NCI-H1436 (cell line): ENCODE measurements around the gene USP40.
A peak's percentile ranks its signal among the peaks of the same experiment; 100 is the strongest.
"Not testable (repeated sequence)": the region's sequence is repeated elsewhere in the genome, so short reads cannot be mapped to it uniquely, and the experiment has no call there.

Experiments used
- DNase-seq: peaks from one replicate; lab custom pipeline; 2025; lab: John Stamatoyannopoulos, UW

USP40 gene

GRCh38 chr2:233566141-233566956 lies at the start of gene USP40:
USP40 (minus strand) TSS chr2:233566782; CDS start chr2:233565554, 1,228 bp downstream.
- DNase-seq: peak; percentile 84

- DNase-seq: no peak
These were observed 44.7 kb upstream of the USP40 start for GRCh38 chr2:233611284-233611683.

DNA sequence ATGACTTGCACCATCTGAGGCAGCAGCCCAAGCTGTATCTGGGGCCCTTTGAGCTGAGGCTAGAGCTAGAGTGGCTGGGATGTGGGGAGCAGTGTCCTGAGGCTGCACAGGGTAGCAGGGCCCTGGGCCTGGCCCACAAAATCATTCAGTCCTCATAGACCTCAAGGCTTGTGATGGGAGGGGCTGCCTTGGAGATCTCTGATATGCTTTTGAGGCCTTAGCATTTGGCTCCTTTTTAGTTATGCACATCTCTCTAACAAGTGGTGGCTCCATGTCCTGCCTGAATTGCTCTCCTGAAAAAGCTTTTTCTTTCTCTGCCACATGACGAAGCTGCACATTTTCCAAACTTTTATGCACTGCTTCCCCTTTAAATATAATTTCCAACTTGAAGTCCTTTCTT lies 39.1 kb upstream of the USP40 start:
- no peak for DNase-seq

- no peak for DNase-seq
These were observed 38.2 kb upstream of the USP40 start for GRCh38 chr2:233604826-233605225.

GRCh38 chr2:233603520-233603919 lies 36.9 kb upstream of the USP40 start:
- DNase-seq: no peak

DNA sequence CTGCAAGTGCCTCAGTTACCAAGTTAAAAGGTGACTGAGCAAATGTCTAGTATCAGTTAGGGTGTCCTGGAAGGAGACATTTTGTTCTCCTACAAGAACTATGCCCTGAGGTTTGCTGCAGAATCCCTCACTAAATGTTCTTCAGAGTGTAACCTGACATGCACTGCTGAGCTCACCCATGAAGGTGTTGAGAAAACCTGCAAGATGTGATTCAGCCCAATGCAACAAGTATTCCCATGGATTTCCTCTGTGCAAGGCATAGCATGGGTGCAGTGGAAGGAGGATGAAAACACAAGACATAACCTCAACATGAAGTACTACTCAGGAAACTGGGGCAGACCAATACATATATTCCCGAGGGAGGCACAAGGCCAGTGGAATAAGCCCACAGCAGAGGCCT lies 35.5 kb upstream of the USP40 start:
- no peak for DNase-seq

- no peak for DNase-seq
These were observed 33.8 kb upstream of the USP40 start for GRCh38 chr2:233600386-233600785.

DNA sequence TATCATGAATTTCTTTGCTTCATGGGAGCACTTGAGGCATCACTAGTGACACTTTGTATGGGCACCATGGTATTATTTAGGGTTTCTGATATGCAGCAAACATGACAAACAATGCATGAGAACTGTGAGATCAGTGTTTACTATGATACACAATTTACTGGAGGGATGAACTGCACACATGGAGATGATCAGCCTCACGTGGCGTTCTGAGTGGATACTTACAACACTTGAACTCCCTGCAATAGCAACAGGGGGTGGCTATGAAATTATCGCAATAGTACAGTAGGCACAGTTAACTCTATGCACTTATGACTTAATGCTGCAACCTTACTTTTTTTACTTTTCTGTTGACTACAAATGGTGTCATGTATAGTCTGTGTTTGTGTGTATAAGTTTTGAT lies 32.4 kb upstream of the USP40 start:
- DNase-seq: no peak

DNA sequence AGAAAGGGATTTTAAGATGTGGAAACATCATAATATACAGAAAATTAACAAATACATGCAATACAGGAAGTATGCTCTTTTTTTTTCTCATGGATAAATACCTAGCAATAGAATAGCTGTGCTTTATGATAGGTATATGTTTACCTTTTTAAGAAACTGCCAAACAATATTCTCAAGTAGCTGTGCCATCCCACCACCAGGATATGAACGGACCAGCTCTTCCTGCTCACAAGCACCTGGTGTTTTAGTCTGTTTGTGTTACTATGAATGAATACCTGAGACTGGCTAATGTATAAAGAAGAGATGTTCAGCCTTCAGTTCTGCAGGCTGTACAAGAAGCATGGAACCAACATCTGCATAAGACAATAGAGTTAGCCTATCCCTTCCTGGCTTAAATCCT lies 30.9 kb upstream of the USP40 start:
- no peak for DNase-seq

- no peak for DNase-seq
These were observed 26.6 kb upstream of the USP40 start for GRCh38 chr2:233593201-233593600.

DNA sequence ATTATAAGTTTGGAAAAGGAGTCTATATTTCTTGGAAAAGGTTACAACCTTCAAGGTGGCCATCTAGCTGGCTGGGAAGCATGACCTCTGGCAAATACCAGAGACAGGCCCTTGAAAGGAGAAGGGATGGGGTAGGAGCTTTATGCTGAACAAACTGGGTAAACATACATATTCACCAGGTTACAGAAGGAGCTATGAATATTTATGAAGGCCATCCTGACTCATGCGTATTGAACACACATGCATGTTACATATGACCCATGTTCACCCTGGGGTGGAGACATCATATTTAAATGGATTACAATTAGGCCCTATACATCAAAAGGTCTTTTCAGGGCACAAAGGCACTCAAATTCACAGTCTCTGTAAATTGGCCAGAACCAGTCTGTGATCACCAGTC lies 26.1 kb upstream of the USP40 start:
- DNase-seq: not testable (repeated sequence)

DNA sequence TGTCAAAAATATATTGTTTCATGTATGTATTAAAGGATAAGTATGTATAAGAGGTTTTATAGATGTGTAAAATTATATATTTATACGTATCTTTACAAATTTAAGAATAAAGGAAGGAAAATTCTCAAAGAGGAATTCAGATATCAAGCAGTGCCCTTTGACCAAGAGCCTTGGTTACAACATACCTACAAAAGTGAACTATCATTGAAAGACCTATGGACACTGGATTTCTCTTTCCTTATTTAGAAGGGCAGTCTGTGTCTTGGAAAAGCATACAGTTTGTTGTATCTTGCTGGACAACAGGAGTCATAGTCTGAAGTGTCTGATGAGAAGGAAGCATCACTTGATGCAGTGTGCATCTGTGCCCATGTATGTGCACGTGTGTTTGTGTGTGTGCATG lies 21.8 kb upstream of the USP40 start:
- no peak for DNase-seq

DNA sequence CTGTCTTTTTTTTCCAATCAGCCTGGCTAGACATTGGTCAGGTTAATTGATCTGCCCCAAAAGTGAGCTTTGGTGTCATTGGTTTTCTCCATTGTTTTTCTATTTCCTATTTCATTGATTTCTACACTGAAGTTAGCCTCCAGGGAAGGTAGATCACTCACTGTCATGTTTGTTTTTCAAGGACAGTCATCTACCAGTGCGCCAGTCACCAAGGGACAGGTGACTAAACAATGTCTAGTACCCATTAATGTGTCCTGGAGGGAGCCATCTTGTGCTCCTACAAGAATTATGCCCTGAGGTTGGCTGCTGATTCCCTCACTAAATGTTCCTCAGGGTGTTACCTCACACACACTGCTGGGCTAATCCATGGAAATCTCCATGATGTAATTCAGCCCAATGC lies 17.6 kb upstream of the USP40 start:
- no peak for DNase-seq

GRCh38 chr2:233583217-233583965 lies 16.8 kb upstream of the USP40 start:
- not testable (repeated sequence) for DNase-seq

- DNase-seq: not testable (repeated sequence)
These were observed 10.8 kb upstream of the USP40 start for GRCh38 chr2:233577341-233577740.

- DNase-seq: no peak
These were observed 5.9 kb upstream of the USP40 start for GRCh38 chr2:233572468-233572867.

DNA sequence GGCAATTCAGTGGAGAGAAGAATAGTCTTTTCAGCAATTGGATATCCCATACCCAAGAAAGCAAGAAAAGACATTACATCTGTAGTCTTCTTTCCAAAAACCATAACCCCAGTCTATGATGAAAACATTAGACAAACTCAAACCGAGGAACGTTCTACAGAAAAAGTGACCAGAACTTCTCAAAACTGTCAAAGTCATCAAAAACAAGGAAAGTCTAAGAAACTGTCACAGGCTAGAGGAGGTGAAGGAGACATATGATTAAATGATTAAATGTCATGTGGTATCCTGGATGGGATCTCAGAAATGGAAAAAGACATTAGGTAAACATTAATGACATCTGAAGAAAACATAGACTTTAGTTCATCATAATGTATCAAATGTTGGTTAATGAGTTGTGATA lies 4.9 kb upstream of the USP40 start:
- DNase-seq: no peak

DNA sequence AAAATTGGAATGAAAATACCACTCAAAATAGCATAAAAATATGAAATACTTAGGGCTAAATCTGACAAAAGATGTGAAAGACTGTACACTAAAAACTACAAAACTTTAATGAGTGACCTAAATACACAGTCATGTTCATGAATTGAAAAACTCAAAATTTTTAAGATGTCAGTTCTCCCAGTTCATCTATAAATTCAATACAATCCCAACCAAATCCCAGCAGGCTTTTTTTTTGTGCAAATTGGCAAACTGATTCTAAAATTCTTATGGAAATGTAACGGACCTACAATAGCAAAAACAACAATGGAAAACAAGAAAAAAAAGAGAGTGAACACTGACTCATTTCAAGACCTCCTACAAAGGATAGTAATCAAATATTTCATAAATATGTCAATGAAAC lies 4.4 kb upstream of the USP40 start:
- DNase-seq: no peak

DNA sequence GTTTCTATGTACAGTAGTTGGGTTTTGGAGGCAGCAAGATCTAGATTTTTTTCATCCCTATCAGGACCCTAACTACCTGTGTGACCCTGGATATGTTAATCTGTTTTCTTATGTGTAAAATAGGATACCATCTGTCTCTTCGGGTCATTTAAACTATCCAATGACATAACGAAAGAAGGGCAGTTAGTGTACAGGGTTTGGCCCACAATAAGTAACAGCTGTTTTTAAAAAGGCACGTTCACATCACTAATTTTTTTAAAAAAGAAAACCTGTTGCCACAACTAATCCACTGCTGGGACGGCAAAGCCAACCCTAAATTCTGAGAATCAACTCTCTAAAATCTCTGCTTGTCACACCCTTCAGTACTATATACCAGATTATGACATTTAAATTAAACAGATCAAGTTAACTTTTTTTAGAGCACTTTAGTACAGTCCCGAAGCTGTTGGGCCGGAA lies 869 bp downstream of the USP40 start:
- DNase-seq: no peak

GRCh38 chr2:233563663-233564430 lies 2.7 kb downstream of the USP40 start:
- DNase-seq: no peak

GRCh38 chr2:233556881-233557736 lies 9.5 kb downstream of the USP40 start:
- no peak for DNase-seq

GRCh38 chr2:233553366-233553765 lies 13.2 kb downstream of the USP40 start:
- DNase-seq: no peak
